ENCODE results near the gene HERC5. TPM values are rescaled to one million over a fixed set of nuclear protein-coding genes. Genes with fewer than 3 reads are reported as not detected.

Gene HERC5
- total RNA-seq, 1 donor from 2014 or later, result 6.6 TPM

- TF ChIP-seq CTCF (IDR thresholded peaks at IDR 0.05; ENCODE audit: insufficient read depth, low read length, poor library complexity, severe bottlenecking), result no peak
- Histone ChIP-seq H3K4me3 (ENCODE audit: low read depth, low read length) (no peak overlapping the region), H3K36me3 (ENCODE audit: control insufficient read depth, insufficient read depth, low read length) (no peaks in the 10 kb centered on the region), H3K27me3 (ENCODE audit: control insufficient read depth, insufficient read depth, low read length) (no peaks in the 10 kb centered on the region)
- DNase-seq (ENCODE audit: low read depth), result no peak
Observed at GRCh38 chr4:88414755-88415154, 42.2 kb upstream of the HERC5 start.

GRCh38 chr4:88415982-88416381, 40.9 kb upstream of the HERC5 start:
- Histone ChIP-seq H3K4me3 (ENCODE audit: low read depth, low read length) (no peak overlapping the region), H3K27me3 (ENCODE audit: control insufficient read depth, insufficient read depth, low read length) (no peaks in the 10 kb centered on the region), H3K36me3 (ENCODE audit: control insufficient read depth, insufficient read depth, low read length) (no peaks in the 10 kb centered on the region)
- DNase-seq (ENCODE audit: low read depth), result no peak
- TF ChIP-seq CTCF (IDR thresholded peaks at IDR 0.05; ENCODE audit: insufficient read depth, low read length, poor library complexity, severe bottlenecking), result no peak

GRCh38 chr4:88418411-88418810, 38.5 kb upstream of the HERC5 start:
- no peaks in the 10 kb centered on the region for H3K36me3 ChIP-seq (ENCODE audit: control insufficient read depth, insufficient read depth, low read length)
- DNase-seq (ENCODE audit: low read depth), result no peak
- no peak overlapping the region for H3K4me3 ChIP-seq (ENCODE audit: low read depth, low read length)
- no peak for TF ChIP-seq CTCF (IDR thresholded peaks at IDR 0.05; ENCODE audit: insufficient read depth, low read length, poor library complexity, severe bottlenecking)
- no peaks in the 10 kb centered on the region for H3K27me3 ChIP-seq (ENCODE audit: control insufficient read depth, insufficient read depth, low read length)

GRCh38 chr4:88419874-88420273, 37.0 kb upstream of the HERC5 start:
- no peaks in the 10 kb centered on the region for H3K27me3 ChIP-seq (ENCODE audit: control insufficient read depth, insufficient read depth, low read length)
- no peak for TF ChIP-seq CTCF (IDR thresholded peaks at IDR 0.05; ENCODE audit: insufficient read depth, low read length, poor library complexity, severe bottlenecking)
- no peak overlapping the region for H3K4me3 ChIP-seq (ENCODE audit: low read depth, low read length)
- DNase-seq (ENCODE audit: low read depth), result no peak
- H3K36me3 ChIP-seq (ENCODE audit: control insufficient read depth, insufficient read depth, low read length), result no peaks in the 10 kb centered on the region

GRCh38 chr4:88420844-88421243, 36.1 kb upstream of the HERC5 start:
- no peak for DNase-seq (ENCODE audit: low read depth)
- H3K36me3 ChIP-seq (ENCODE audit: control insufficient read depth, insufficient read depth, low read length), result no peaks in the 10 kb centered on the region
- no peak for TF ChIP-seq CTCF (IDR thresholded peaks at IDR 0.05; ENCODE audit: insufficient read depth, low read length, poor library complexity, severe bottlenecking)
- no peaks in the 10 kb centered on the region for H3K27me3 ChIP-seq (ENCODE audit: control insufficient read depth, insufficient read depth, low read length)
- no peak overlapping the region for H3K4me3 ChIP-seq (ENCODE audit: low read depth, low read length)

GRCh38 chr4:88422403-88422802, 34.5 kb upstream of the HERC5 start:
- no peak for DNase-seq (ENCODE audit: low read depth)
- no peak for TF ChIP-seq CTCF (IDR thresholded peaks at IDR 0.05; ENCODE audit: insufficient read depth, low read length, poor library complexity, severe bottlenecking)
- no peaks in the 10 kb centered on the region for H3K36me3 ChIP-seq (ENCODE audit: control insufficient read depth, insufficient read depth, low read length)
- H3K27me3 ChIP-seq (ENCODE audit: control insufficient read depth, insufficient read depth, low read length), result no peaks in the 10 kb centered on the region
- H3K4me3 ChIP-seq (ENCODE audit: low read depth, low read length), result no peak overlapping the region

Data from kidney epithelial cell (primary cell).